GM12801 (cell line): ENCODE measurements around the gene ZPR1.

ENCODE experiments used
- CTCF ChIP-seq: IDR thresholded peaks from one replicate; pipeline ENCODE4 v1.5.1; 2011; ENCODE audit warnings: control low read depth; ENCODE audit not compliant: insufficient read length; ENCODE audit errors: extremely low read depth

Gene ZPR1

GRCh38 chr11:116832350-116833290 lies 44.8 kb upstream of the ZPR1 start:
- no peak for TF ChIP-seq CTCF

- no peak for TF ChIP-seq CTCF
Observed at GRCh38 chr11:116831790-116832349, 44.0 kb upstream of the ZPR1 start.

- no peak for TF ChIP-seq CTCF
Observed at GRCh38 chr11:116830184-116830912, 42.5 kb upstream of the ZPR1 start.

DNA sequence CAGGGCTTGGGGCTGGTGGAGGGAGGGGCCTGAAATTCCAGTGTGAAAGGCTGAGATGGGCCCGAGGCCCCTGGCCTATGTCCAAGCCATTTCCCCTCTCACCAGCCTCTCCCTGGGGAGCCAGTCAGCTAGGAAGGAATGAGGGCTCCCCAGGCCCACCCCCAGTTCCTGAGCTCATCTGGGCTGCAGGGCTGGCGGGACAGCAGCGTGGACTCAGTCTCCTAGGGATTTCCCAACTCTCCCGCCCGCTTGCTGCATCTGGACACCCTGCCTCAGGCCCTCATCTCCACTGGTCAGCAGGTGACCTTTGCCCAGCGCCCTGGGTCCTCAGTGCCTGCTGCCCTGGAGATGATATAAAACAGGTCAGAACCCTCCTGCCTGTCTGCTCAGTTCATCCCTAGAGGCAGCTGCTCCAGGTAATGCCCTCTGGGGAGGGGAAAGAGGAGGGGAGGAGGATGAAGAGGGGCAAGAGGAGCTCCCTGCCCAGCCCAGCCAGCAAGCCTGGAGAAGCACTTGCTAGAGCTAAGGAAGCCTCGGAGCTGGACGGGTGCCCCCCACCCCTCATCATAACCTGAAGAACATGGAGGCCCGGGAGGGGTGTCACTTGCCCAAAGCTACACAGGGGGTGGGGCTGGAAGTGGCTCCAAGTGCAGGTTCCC lies 41.8 kb upstream of the ZPR1 start, which contains the start of gene APOC3:
APOC3 (plus strand) TSS at position 383 of the 659 bp plus-strand sequence. CDS start 676 bp downstream, outside the sequence.
- TF ChIP-seq CTCF, result no peak

DNA sequence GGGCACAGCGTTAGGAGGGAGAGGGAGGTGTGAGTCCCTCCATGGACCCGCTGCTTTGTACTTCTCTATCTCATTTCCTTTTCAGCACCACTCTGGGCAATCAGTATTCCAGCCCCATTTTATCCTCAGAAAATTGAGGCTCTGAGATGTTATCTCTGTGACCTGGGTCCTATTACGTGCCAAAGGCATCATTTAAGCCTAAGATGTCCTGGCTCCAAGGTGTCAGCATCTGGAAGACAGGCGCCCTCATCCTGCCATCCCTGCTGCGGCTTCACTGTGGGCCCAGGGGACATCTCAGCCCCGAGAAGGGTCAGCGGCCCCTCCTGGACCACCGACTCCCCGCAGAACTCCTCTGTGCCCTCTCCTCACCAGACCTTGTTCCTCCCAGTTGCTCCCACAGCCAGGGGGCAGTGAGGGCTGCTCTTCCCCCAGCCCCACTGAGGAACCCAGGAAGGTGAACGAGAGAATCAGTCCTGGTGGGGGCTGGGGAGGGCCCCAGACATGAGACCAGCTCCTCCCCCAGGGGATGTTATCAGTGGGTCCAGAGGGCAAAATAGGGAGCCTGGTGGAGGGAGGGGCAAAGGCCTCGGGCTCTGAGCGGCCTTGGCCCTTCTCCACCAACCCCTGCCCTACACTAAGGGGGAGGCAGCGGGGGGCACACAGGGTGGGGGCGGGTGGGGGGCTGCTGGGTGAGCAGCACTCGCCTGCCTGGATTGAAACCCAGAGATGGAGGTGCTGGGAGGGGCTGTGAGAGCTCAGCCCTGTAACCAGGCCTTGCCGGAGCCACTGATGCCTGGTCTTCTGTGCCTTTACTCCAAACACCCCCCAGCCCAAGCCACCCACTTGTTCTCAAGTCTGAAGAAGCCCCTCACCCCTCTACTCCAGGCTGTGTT lies 41.1 kb upstream of the ZPR1 start:
- no peak for TF ChIP-seq CTCF

GRCh38 chr11:116827461-116827860 lies 39.6 kb upstream of the ZPR1 start:
- TF ChIP-seq CTCF, result no peak
